HEK293 (cell line): ENCODE results near the gene CAMKMT.

Experiments
- CTCF ChIP-seq: fragments of 450-650 bp; formaldehyde crosslinking; IDR thresholded peaks from 2 replicates; pipeline ENCODE4 v1.5.1; 2016; ENCODE audit warnings: missing biosample characterization, missing genetic modification characterization
- INSM2 ChIP-seq: fragments of 450-650 bp; formaldehyde crosslinking; IDR thresholded peaks from 2 replicates; pipeline ENCODE4 v1.5.1; 2016; ENCODE audit warnings: missing biosample characterization, missing genetic modification characterization
- KLF8 ChIP-seq: fragments of 450-650 bp; formaldehyde crosslinking; IDR thresholded peaks from 2 replicates; pipeline ENCODE4 v1.5.1; 2016; ENCODE audit warnings: missing biosample characterization, missing genetic modification characterization
- SP2 ChIP-seq: fragments of 450-650 bp; formaldehyde crosslinking; IDR thresholded peaks from 2 replicates; pipeline ENCODE4 v1.5.1; 2016; ENCODE audit warnings: missing biosample characterization, missing genetic modification characterization
- ZBTB44 ChIP-seq: fragments of 450-650 bp; IDR thresholded peaks from 2 replicates; pipeline ENCODE4 v1.5.1; 2018; ENCODE audit warnings: missing biosample characterization, mild to moderate bottlenecking, missing genetic modification characterization
- ZNF274 ChIP-seq, 2 experiments: fragments of 200-500 bp in 1 of 2; fragments of 450-650 bp in 1 of 2; sonication (Bioruptor generic) in 1 of 2; formaldehyde crosslinking in 1 of 2; IDR thresholded peaks; 2 replicates each; pipeline versions ENCODE4 v1.5.1 to v1.6.1; 2014 to 2016; ENCODE audit warnings: borderline replicate concordance in 1 of 2, inconsistent platforms in 1 of 2, low read length in 1 of 2, missing biosample characterization in 1 of 2, missing genetic modification characterization in 1 of 2

- no peak for TF ChIP-seq ZBTB44 (tag by site-specific recombination)
- TF ChIP-seq KLF8, result no peak
- TF ChIP-seq INSM2 (tag by site-specific recombination), result no peak
- TF ChIP-seq ZNF274 (IDR thresholded peaks at IDR 0.05; ENCODE audit: low read length), result no peak
- no peak for TF ChIP-seq ZNF274 (tag by site-specific recombination; IDR thresholded peaks at IDR 0.05; ENCODE audit: borderline replicate concordance)
- TF ChIP-seq CTCF, result no peak
- no peak for TF ChIP-seq SP2
These were observed 401.6 kb downstream of the CAMKMT start for GRCh38 chr2:44763275-44763782.
